ENCODE measurements around the gene CHI3L1.

The CHI3L1 gene

DNA sequence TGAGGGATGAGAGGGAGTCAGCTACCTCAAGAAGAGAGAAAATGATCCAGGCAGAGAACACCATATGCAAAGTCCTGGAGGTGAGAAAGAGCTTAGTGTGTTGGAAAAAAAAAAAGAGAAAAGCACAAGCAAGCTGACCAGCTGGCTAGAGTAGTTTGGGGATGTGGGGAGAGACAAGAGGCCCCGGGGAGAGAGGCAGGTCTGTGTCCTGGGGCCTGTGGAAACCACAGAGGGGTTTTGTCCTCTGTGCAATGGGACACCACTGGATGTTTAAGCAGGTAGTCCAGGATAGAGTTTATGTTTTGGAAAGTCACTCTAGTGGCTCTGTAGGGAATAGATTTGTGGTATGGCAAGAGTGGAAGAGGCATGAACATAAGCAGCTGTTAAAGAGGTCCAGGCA is 14.4 kb upstream of the CHI3L1 start:
- DNase-seq (ENCODE audit: extremely low spot score), result no peak
- CTCF ChIA-PET, result interaction anchor here (1.2 to 4.1 kb wide), 5 partner anchors 15 to 161 kb away, joined by 3 to 19 read pairs (median 8); no protein-coding TSS in a partner anchor
- POLR2A ChIA-PET, result no interaction called here
- TF ChIP-seq, protein P1, sequence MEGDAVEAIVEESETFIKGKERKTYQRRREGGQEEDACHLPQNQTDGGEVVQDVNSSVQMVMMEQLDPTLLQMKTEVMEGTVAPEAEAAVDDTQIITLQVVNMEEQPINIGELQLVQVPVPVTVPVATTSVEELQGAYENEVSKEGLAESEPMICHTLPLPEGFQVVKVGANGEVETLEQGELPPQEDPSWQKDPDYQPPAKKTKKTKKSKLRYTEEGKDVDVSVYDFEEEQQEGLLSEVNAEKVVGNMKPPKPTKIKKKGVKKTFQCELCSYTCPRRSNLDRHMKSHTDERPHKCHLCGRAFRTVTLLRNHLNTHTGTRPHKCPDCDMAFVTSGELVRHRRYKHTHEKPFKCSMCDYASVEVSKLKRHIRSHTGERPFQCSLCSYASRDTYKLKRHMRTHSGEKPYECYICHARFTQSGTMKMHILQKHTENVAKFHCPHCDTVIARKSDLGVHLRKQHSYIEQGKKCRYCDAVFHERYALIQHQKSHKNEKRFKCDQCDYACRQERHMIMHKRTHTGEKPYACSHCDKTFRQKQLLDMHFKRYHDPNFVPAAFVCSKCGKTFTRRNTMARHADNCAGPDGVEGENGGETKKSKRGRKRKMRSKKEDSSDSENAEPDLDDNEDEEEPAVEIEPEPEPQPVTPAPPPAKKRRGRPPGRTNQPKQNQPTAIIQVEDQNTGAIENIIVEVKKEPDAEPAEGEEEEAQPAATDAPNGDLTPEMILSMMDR (IDR thresholded peaks at IDR 0.05; ENCODE audit: control extremely low read depth, extremely low read depth, low read depth, missing control alignments), result no peak

GRCh38 chr1:203199816-203200571 is 13.5 kb upstream of the CHI3L1 start:
- TF ChIP-seq, protein P1 (IDR thresholded peaks at IDR 0.05; ENCODE audit: control extremely low read depth, extremely low read depth, low read depth, missing control alignments), result no peak
- ChIA-PET CTCF (interaction anchor here (1.0 to 4.1 kb wide), 8 partner anchors 16 to 161 kb away, joined by 3 to 19 read pairs (median 4); no protein-coding TSS in a partner anchor), POLR2A (no interaction called here)
- no peak for DNase-seq (ENCODE audit: extremely low spot score)

GRCh38 chr1:203199481-203199815 is 12.9 kb upstream of the CHI3L1 start:
- no peak for DNase-seq (ENCODE audit: extremely low spot score)
- ChIA-PET POLR2A (no interaction called here), CTCF (interaction anchor here (1.0 to 4.1 kb wide), 6 partner anchors 17 to 160 kb away, joined by 3 to 19 read pairs (median 4); no protein-coding TSS in a partner anchor)
- TF ChIP-seq, protein P1 (IDR thresholded peaks at IDR 0.05; ENCODE audit: control extremely low read depth, extremely low read depth, low read depth, missing control alignments), result no peak

- ChIA-PET POLR2A (no interaction called here), CTCF (interaction anchor here (1.0 to 4.1 kb wide), 4 partner anchors 17 to 159 kb away, joined by 3 to 19 read pairs (median 7); no protein-coding TSS in a partner anchor)
- TF ChIP-seq, protein P1 (IDR thresholded peaks at IDR 0.05; ENCODE audit: control extremely low read depth, extremely low read depth, low read depth, missing control alignments), result no peak
- DNase-seq (ENCODE audit: extremely low spot score), result no peak
Observed at GRCh38 chr1:203199002-203199401, 12.5 kb upstream of the CHI3L1 start.

DNA sequence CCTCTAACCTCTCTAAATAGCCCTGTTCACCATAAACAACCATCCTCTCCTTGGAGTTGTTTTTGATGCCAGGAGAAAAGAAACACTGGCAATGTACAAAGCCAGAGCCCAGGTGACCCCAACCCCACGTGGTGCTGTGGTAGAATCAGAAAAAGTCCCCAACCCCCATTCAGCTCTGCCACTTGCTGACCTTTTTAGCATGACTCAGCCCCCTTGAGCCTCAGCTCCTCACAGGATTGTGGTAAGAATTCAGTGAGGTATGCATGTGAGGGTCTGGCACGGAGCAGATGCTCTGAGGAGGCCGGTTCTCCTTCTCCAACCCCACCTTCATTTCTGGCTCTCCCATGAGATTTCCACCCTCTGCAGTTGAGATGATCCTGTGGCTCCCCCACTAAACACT is 11.1 kb upstream of the CHI3L1 start:
- DNase-seq (ENCODE audit: extremely low spot score), result no peak
- TF ChIP-seq, protein P1 (IDR thresholded peaks at IDR 0.05; ENCODE audit: control extremely low read depth, extremely low read depth, low read depth, missing control alignments), result no peak
- CTCF ChIA-PET, result interaction anchor here (0.7 to 4.1 kb wide), 2 partner anchors 25 to 77 kb away, joined by 3 to 11 read pairs; no protein-coding TSS in a partner anchor
- POLR2A ChIA-PET, result no interaction called here

GRCh38 chr1:203196371-203196770 is 9.9 kb upstream of the CHI3L1 start:
- TF ChIP-seq, protein P1 (IDR thresholded peaks at IDR 0.05; ENCODE audit: control extremely low read depth, extremely low read depth, low read depth, missing control alignments), result no peak
- DNase-seq (ENCODE audit: extremely low spot score), result no peak
- ChIA-PET CTCF (interaction anchor here (1.5 to 3.0 kb wide), 4 partner anchors 10 to 20 kb away, joined by 4 to 13 read pairs (median 6); partner anchors contain the start of gene CHI3L1), POLR2A (no interaction called here)
